ENCODE measurements around the gene SLC35D3. TPM values are rescaled to one million over a fixed set of nuclear protein-coding genes. Genes with fewer than 3 reads are reported as not detected.

The SLC35D3 gene
- total RNA-seq, 4 donors from 2014 or later, result not detected

DNA sequence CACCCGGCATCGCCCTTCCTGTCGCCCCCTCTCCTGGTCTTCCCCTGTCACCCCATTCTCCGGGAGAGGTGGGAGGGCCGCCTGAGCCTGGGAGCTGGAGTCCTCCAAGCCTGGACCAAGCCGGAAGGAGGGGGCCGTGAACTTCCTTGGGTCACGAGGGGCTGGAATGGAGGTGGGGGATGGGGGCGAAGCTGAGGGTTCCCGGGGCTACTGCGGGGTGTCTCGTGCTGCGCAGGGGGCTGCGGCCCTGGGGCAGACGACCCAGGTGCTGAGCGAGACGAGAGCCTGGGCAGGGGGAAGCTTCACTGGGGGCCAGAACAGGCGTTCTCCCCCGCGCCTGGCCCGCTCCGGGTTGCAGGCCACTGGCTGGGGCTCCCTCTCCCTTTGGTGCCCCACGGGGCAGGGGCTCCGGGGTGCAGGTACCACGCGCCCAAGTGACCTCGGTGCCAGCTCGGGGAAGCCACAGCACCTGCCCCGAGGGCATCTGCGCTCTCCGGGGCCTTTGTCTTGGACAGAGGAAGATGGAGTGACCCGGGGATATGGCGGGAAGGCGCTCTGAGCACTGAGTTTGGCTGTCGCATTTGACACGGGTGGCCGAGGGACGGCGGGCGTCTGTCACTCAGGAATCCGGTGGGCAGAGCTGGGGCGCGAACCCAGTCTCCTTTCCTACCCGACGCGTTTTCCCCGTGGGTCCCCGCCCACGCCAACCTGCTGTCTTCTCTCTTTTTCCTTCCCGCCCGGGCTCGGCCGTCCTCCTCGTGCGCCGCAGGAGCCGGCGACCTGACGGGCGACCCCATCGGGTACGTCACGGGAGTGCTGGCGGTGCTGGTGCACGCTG lies 1.2 kb downstream of the SLC35D3 start:
- Histone ChIP-seq H3K27ac (no peak overlapping the region), H3K9me3 (no peaks in the 10 kb centered on the region), H3K36me3 (no peaks in the 10 kb centered on the region), H3K27me3 (peaks cover 25 to 70% (median 29%) of the 10 kb centered on the region in 4 donors), H3K4me1 (peaks cover 27 to 40% (median 35%) of the 10 kb centered on the region in 3 donors), H3K4me3 (peak overlapping the region in 2 of 4 donors; percentile 56 to 69)
- TF ChIP-seq POLR2A (IDR thresholded peaks at IDR 0.05), result no peak
- no peak for TF ChIP-seq CTCF (IDR thresholded peaks at IDR 0.05)
- intact Hi-C loops (cut with DNase I), result no loop called here
- WGBS, 2 donors, result 8% methylated on average over 19 of the region's 65 CpGs; no CpG with 5 or more reads in 1 of the 2 donors
- no peak for DNase-seq

DNA sequence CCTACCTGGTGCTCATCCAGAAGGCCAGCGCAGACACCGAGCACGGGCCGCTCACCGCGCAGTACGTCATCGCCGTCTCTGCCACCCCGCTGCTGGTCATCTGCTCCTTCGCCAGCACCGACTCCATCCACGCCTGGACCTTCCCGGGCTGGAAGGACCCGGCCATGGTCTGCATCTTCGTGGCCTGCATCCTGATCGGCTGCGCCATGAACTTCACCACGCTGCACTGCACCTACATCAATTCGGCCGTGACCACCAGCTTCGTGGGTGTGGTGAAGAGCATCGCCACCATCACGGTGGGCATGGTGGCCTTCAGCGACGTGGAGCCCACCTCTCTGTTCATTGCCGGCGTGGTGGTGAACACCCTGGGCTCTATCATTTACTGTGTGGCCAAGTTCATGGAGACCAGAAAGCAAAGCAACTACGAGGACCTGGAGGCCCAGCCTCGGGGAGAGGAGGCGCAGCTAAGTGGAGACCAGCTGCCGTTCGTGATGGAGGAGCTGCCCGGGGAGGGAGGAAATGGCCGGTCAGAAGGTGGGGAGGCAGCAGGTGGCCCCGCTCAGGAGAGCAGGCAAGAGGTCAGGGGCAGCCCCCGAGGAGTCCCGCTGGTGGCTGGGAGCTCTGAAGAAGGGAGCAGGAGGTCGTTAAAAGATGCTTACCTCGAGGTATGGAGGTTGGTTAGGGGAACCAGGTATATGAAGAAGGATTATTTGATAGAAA lies 2.0 kb downstream of the SLC35D3 start:
- WGBS, 2 donors, result 67 to 81% methylated on average over 11 to 19 of the region's 40 CpGs
- Histone ChIP-seq H3K9me3 (no peaks in the 10 kb centered on the region), H3K36me3 (no peaks in the 10 kb centered on the region), H3K4me1 (peaks cover 27 to 40% (median 35%) of the 10 kb centered on the region in 3 donors), H3K27ac (no peak overlapping the region), H3K27me3 (peaks cover 25 to 62% (median 29%) of the 10 kb centered on the region in 4 donors), H3K4me3 (no peak overlapping the region)
- TF ChIP-seq POLR2A (IDR thresholded peaks at IDR 0.05) (no peak), CTCF (IDR thresholded peaks at IDR 0.05) (no peak)
- intact Hi-C loops (cut with DNase I), result no loop called here
- no peak for DNase-seq

DNA sequence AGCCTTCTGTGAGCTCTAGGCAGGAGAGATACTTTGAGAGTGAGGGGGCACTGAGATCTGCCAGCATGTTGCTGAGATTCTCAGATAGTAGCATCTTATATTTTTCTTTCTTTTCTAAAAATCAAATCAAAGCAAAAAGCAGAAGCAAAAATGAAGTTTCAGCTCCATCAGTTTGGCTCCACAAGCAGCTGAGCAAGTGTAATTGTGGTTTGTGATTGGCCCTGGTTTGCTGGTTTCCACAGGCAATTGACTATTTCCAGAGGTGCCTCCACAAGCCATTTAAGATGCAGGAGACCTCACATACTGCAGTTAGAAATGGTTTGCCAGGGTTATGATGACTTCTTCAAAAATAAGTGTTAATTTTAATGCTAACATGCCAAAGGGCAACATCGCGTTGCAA lies 4.3 kb downstream of the SLC35D3 start:
- H3K36me3 ChIP-seq, result no peaks in the 10 kb centered on the region
- peaks cover 15 to 50% (median 19%) of the 10 kb centered on the region in 4 donors for H3K27me3 ChIP-seq
- intact Hi-C loops (cut with DNase I), result no loop called here
- no peak overlapping the region for H3K27ac ChIP-seq
- WGBS, 2 donors, result 70 to 100% methylated on average over 2 of the region's 2 CpGs
- H3K4me3 ChIP-seq, result no peak overlapping the region
- no peak for DNase-seq
- TF ChIP-seq CTCF (IDR thresholded peaks at IDR 0.05) (no peak), POLR2A (IDR thresholded peaks at IDR 0.05) (no peak)
- H3K4me1 ChIP-seq, result peaks cover 15 to 24% (median 24%) of the 10 kb centered on the region in 3 donors
- no peaks in the 10 kb centered on the region for H3K9me3 ChIP-seq

- no peaks in the 10 kb centered on the region for H3K9me3 ChIP-seq
- peaks cover 8 to 43% (median 14%) of the 10 kb centered on the region in 4 donors for H3K27me3 ChIP-seq
- 77 to 80% methylated on average over 3 of the region's 3 CpGs for WGBS, 2 donors
- no peaks in the 10 kb centered on the region for H3K36me3 ChIP-seq
- H3K27ac ChIP-seq, result no peak overlapping the region
- no peak overlapping the region for H3K4me3 ChIP-seq
- no peak for DNase-seq
- intact Hi-C loops (cut with DNase I), result no loop called here
- peaks cover 9 to 16% (median 15%) of the 10 kb centered on the region in 3 donors for H3K4me1 ChIP-seq
- TF ChIP-seq CTCF (IDR thresholded peaks at IDR 0.05), result peak in 1 of 6 experiments; percentile 5
- no peak for TF ChIP-seq POLR2A (IDR thresholded peaks at IDR 0.05)
Observed at GRCh38 chr6:136927292-136927691, 5.2 kb downstream of the SLC35D3 start.

GRCh38 chr6:136930528-136930927 lies 8.4 kb downstream of the SLC35D3 start:
- DNase-seq, result no peak
- no peak overlapping the region for H3K4me3 ChIP-seq
- intact Hi-C loops (cut with DNase I), result no loop called here
- no peaks in the 10 kb centered on the region for H3K4me1 ChIP-seq
- H3K27ac ChIP-seq, result no peak overlapping the region
- TF ChIP-seq CTCF (IDR thresholded peaks at IDR 0.05) (no peak), POLR2A (IDR thresholded peaks at IDR 0.05) (no peak)
- no peaks in the 10 kb centered on the region for H3K9me3 ChIP-seq
- H3K27me3 ChIP-seq, result peaks cover 0 to 13% (median 0%) of the 10 kb centered on the region in 4 donors
- 89 to 97% methylated on average over 4 of the region's 4 CpGs for WGBS, 2 donors
- no peaks in the 10 kb centered on the region for H3K36me3 ChIP-seq

Data from esophagus squamous epithelium (tissue), 5 donors.